Measurements from ENCODE around the gene DIAPH2.

Gene DIAPH2

DNA sequence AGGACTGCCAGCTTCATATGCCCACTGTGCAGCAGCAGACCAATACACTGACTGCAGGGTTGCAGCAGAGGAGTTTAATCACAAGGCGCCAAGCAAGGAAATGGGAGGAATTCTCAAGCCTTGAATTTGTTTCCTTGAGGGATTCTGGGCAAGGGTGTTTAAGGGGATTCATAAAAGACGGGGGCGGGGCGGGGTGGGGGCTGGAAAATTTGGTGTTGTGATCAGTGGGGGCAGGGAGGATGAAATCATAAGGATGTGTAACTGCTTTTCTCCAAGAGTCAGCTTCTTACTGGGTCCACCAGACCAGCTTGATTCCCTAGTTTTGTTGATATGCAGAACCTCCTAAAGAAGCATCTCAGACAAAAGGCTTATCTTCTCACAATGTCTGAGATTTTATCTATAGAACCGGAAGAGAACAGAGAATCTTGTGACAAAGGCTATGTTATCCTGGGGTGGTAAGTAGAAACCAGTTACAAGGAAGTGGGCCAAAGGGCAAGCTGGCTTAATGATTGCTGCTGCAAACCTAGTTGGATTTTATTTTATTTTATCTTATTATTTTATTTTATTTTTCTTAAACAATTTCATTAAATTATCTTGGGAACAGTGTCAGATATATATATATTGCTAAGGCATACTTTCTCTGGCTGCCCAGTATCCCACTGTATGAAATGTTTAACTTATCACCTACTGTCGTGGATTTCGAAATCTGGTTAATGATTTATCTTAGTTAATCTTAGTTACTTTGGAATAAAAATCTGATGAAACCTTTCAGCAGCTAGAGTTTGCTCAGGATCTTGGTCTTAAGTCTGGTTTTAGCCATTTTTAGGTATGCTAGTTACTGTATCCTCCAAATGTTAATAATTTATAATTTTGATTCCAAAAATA is 475.5 kb downstream of the DIAPH2 start:
- Mint-ChIP-seq H3K9me3 (no peaks in the 10 kb centered on the region), H3K4me1 (no peaks in the 10 kb centered on the region), H3K27me3 (no peaks in the 10 kb centered on the region), H3K27ac (no peak overlapping the region), H3K36me3 (no peaks in the 10 kb centered on the region), H3K4me3 (no peak overlapping the region)
- no peak for ATAC-seq

GRCh38 chrX:97167333-97167732 is 482.7 kb downstream of the DIAPH2 start:
- Mint-ChIP-seq H3K27me3 (no peaks in the 10 kb centered on the region), H3K4me3 (no peak overlapping the region), H3K36me3 (peaks cover 4% of the 10 kb centered on the region), H3K27ac (no peak overlapping the region), H3K9me3 (no peaks in the 10 kb centered on the region), H3K4me1 (no peaks in the 10 kb centered on the region)
- ATAC-seq = no peak

- Mint-ChIP-seq H3K4me3 (no peak overlapping the region), H3K36me3 (peaks cover 4% of the 10 kb centered on the region), H3K4me1 (no peaks in the 10 kb centered on the region), H3K9me3 (no peaks in the 10 kb centered on the region), H3K27ac (peak overlapping the region; percentile 35), H3K27me3 (no peaks in the 10 kb centered on the region)
- ATAC-seq = no peak
These were observed 484.0 kb downstream of the DIAPH2 start for GRCh38 chrX:97168646-97169045.

GRCh38 chrX:97175147-97175546 is 490.5 kb downstream of the DIAPH2 start:
- H3K4me1 Mint-ChIP-seq = no peaks in the 10 kb centered on the region
- no peak overlapping the region for H3K27ac Mint-ChIP-seq
- no peak for ATAC-seq
- peaks cover 8% of the 10 kb centered on the region for H3K36me3 Mint-ChIP-seq
- H3K27me3 Mint-ChIP-seq = no peaks in the 10 kb centered on the region
- H3K9me3 Mint-ChIP-seq = no peaks in the 10 kb centered on the region
- no peak overlapping the region for H3K4me3 Mint-ChIP-seq

- H3K4me1 Mint-ChIP-seq = no peaks in the 10 kb centered on the region
These were observed 505.0 kb downstream of the DIAPH2 start for GRCh38 chrX:97189668-97190067.

GRCh38 chrX:97199501-97199900 is 514.9 kb downstream of the DIAPH2 start:
- Mint-ChIP-seq H3K27me3 (no peaks in the 10 kb centered on the region), H3K36me3 (no peaks in the 10 kb centered on the region), H3K9me3 (peaks cover 3% of the 10 kb centered on the region), H3K27ac (no peak overlapping the region), H3K4me3 (no peak overlapping the region), H3K4me1 (no peaks in the 10 kb centered on the region)
- no peak for ATAC-seq

More at GRCh38 chrX:97189668-97190067, 505.0 kb downstream of the DIAPH2 start:
- Mint-ChIP-seq H3K27ac (no peak overlapping the region), H3K4me3 (no peak overlapping the region), H3K36me3 (no peaks in the 10 kb centered on the region), H3K9me3 (no peaks in the 10 kb centered on the region), H3K27me3 (no peaks in the 10 kb centered on the region)
- ATAC-seq = no peak

DNA sequence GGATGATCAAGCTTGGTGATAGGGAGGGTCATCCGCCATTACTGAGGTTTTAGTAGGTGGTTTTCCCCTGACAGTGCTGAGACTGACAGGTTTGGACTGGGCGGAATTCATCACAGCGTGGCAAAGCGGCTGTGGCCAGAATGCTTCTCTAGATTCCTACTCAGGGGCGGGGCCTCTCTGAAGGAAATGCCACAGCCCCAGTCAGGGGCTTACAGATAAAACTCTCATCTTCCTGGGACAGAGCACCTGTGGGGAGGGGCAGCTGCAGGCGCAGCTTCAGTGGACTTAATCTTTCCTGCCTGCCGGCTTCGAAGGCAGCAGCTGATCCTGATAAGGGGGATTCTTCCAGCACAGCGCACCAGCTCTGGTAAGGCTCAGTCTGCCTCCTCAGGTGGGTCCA is 515.8 kb downstream of the DIAPH2 start:
- Mint-ChIP-seq H3K36me3 (no peaks in the 10 kb centered on the region), H3K27ac (no peak overlapping the region), H3K27me3 (no peaks in the 10 kb centered on the region), H3K4me3 (no peak overlapping the region), H3K9me3 (peaks cover 3% of the 10 kb centered on the region), H3K4me1 (no peaks in the 10 kb centered on the region)
- no peak for ATAC-seq

GRCh38 chrX:97210501-97210900 is 525.9 kb downstream of the DIAPH2 start:
- no peaks in the 10 kb centered on the region for H3K36me3 Mint-ChIP-seq
- H3K27ac Mint-ChIP-seq = no peak overlapping the region
- no peaks in the 10 kb centered on the region for H3K4me1 Mint-ChIP-seq
- H3K27me3 Mint-ChIP-seq = no peaks in the 10 kb centered on the region
- H3K4me3 Mint-ChIP-seq = no peak overlapping the region
- no peaks in the 10 kb centered on the region for H3K9me3 Mint-ChIP-seq
- ATAC-seq = no peak

GRCh38 chrX:97211070-97211469 is 526.4 kb downstream of the DIAPH2 start:
- ATAC-seq = no peak
- Mint-ChIP-seq H3K4me3 (no peak overlapping the region), H3K36me3 (no peaks in the 10 kb centered on the region), H3K9me3 (no peaks in the 10 kb centered on the region), H3K4me1 (no peaks in the 10 kb centered on the region), H3K27ac (no peak overlapping the region), H3K27me3 (no peaks in the 10 kb centered on the region)

DNA sequence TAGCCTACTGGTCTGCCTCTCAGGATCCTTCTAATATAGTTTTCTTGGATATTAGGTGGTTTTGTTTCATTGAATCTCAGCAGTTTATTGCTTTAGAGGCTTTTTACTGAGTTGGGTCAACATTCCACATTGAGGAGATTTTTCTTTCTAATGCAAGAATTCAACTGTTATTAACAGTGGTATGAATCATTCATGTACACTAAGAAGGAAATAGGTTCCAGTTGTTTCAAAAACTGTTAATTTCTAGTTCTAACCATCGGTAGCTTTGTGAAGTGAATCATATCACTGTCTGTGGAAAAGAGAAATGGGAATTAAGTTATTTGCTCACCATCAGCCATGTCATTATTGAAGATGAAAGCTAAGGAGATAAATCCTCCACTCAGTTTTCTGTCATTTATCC is 530.5 kb downstream of the DIAPH2 start:
- peaks cover 2% of the 10 kb centered on the region for H3K4me1 Mint-ChIP-seq
- no peaks in the 10 kb centered on the region for H3K36me3 Mint-ChIP-seq
- H3K9me3 Mint-ChIP-seq = no peaks in the 10 kb centered on the region
- no peaks in the 10 kb centered on the region for H3K27me3 Mint-ChIP-seq
- H3K4me3 Mint-ChIP-seq = no peak overlapping the region
- no peak for ATAC-seq
- H3K27ac Mint-ChIP-seq = no peak overlapping the region

DNA sequence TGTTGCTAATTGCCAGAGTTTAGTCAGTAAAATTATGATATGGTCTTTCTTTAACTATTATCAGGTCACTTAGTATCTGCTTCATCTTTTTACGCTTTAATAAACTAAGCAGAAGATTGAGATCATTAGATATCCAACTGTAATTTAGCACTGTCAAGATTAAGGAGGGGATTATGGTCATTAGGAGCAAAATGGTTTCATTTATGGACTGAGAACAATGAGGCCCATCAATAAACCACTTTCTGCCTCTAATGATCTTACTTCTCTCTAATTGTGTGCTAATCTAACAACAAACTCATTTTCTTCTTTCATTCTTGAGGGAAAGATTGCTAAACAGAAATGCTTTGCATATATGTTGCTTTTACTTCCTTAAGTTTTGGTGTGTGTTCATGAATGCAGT is 539.5 kb downstream of the DIAPH2 start:
- peaks cover 12% of the 10 kb centered on the region for H3K4me1 Mint-ChIP-seq
- no peaks in the 10 kb centered on the region for H3K27me3 Mint-ChIP-seq
- no peaks in the 10 kb centered on the region for H3K36me3 Mint-ChIP-seq
- no peak overlapping the region for H3K4me3 Mint-ChIP-seq
- no peak overlapping the region for H3K27ac Mint-ChIP-seq
- no peaks in the 10 kb centered on the region for H3K9me3 Mint-ChIP-seq
- no peak for ATAC-seq

DNA sequence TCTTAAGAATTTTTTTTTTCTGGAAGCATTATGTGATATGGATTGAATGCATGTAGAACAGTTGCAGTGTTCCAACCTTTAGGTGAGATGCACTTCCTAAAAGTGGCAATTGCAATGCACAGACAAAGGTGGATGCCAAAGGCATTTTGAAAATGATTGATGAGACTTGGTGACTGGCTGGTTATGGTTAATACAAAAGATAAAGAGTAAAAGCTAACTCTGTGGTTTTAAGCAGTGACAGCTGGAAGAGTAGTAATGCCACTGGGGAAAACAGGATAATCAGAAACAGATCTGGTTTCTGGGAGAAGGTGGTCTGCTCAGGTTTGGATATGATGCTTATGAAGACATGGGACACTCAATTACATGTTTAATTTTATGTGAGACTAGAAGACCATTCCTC is 544.7 kb downstream of the DIAPH2 start:
- Mint-ChIP-seq H3K36me3 (peaks cover 9% of the 10 kb centered on the region), H3K27me3 (no peaks in the 10 kb centered on the region), H3K27ac (no peak overlapping the region), H3K4me1 (peaks cover 3% of the 10 kb centered on the region), H3K4me3 (no peak overlapping the region), H3K9me3 (no peaks in the 10 kb centered on the region)
- ATAC-seq = no peak

DNA sequence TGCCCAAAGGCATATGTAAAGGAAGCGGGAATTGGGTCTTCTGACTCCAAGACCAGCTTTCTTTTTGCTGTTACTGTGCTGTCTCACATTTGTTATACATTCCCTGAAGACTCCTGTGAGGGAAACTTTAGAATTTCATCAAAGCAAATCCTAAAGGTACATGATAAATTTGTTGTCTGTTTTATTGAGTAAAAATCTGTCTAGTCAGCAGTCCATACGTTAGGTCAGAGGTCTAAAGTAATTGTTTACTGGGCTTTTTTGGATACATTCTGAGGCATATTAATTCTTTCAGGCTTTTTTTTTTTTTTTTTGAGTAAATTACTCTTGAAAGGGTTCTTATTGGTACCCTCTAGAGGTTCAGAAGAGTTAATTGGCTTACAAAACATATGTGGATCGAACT is 546.3 kb downstream of the DIAPH2 start:
- no peaks in the 10 kb centered on the region for H3K4me1 Mint-ChIP-seq
- ATAC-seq = no peak
- H3K27ac Mint-ChIP-seq = no peak overlapping the region
- no peak overlapping the region for H3K4me3 Mint-ChIP-seq
- no peaks in the 10 kb centered on the region for H3K9me3 Mint-ChIP-seq
- H3K36me3 Mint-ChIP-seq = peaks cover 9% of the 10 kb centered on the region
- H3K27me3 Mint-ChIP-seq = no peaks in the 10 kb centered on the region

DNA sequence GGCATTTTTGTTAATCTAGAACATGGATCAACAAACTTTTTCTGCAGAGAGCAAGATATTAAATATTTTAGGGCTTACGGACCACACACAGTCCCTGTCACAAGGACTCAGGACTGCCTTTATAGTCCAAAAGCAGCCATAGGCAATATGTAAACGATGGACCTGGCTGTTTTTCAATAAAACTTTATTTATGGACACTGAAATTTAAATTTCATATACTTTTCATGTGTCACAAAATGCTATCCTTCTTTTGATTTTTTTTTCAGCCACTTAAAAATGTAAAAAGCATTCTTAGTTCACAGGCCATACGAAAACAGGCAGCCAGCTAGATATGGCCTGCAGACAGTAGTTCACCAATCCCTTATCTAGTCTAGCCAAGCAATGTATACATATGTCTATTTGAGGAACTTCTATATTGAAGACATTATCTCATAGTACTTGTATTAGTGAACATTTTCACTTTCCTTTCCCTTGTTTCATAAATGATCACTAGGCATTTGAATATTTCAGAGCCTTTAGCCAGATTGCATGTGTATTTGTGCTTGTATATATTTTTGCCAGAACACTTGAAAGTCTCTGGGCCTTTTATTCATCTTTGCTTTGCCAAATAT is 549.9 kb downstream of the DIAPH2 start:
- Mint-ChIP-seq H3K4me1 (no peaks in the 10 kb centered on the region), H3K4me3 (no peak overlapping the region), H3K27me3 (no peaks in the 10 kb centered on the region), H3K9me3 (no peaks in the 10 kb centered on the region), H3K36me3 (peaks cover 9% of the 10 kb centered on the region), H3K27ac (no peak overlapping the region)
- no peak for ATAC-seq

- no peaks in the 10 kb centered on the region for H3K27me3 Mint-ChIP-seq
- no peak overlapping the region for H3K4me3 Mint-ChIP-seq
- H3K27ac Mint-ChIP-seq = no peak overlapping the region
- H3K36me3 Mint-ChIP-seq = no peaks in the 10 kb centered on the region
- H3K9me3 Mint-ChIP-seq = no peaks in the 10 kb centered on the region
- ATAC-seq = no peak
- H3K4me1 Mint-ChIP-seq = no peaks in the 10 kb centered on the region
These were observed 554.0 kb downstream of the DIAPH2 start for GRCh38 chrX:97238632-97239031.

DNA sequence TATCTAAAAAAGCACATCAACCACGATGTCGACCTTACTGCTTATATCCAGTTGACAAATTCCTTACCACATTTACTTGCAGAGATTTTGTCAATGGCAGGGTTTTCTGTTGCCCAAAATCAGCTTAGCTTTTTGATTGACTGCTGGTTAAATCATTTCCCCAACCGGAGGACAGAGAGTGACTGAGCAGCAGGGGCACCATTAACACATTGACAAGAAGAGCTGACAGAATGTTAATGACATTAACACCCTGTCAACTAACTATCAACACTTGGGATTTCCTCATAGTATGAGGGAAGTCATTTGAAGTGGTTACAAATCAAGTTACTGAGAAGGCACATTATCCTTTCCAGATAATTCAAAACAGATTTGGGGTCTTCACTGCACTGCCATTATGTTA is 567.5 kb downstream of the DIAPH2 start:
- Mint-ChIP-seq H3K9me3 (no peaks in the 10 kb centered on the region), H3K4me1 (no peaks in the 10 kb centered on the region), H3K27ac (no peak overlapping the region), H3K36me3 (no peaks in the 10 kb centered on the region), H3K4me3 (no peak overlapping the region), H3K27me3 (no peaks in the 10 kb centered on the region)
- ATAC-seq = no peak

Measured in stimulated activated memory B cell treated with anti-CD40 and anti-IgM and Interleukin-4, amounts not matched to agents 10 μg/mL and 1 μg/mL and 100 μg/mL, for 72 hours (primary cell).